Panc1 (cell line): ENCODE results near the gene FRYL. TPM values are rescaled to one million over a fixed set of nuclear protein-coding genes. Genes with fewer than 3 reads are reported as not detected.

Experiments
- ATAC-seq: fragments of 200-7000 bp; cut with Tn5 transposase; 2 replicates; pipeline ENCODE4 v1.9.1; 2020; ENCODE audit warnings: mild to moderate bottlenecking, moderate library complexity
- BruUV-seq: library from RNA; stranded (reverse); fragments of 400-500 nt; replicated peaks from 2 replicates; lab custom pipeline; 2021; lab: Mats Ljungman, UMichigan
- CTCF ChIA-PET: fragments of 300-600 bp; sonication (Branson Sonifier 250); formaldehyde crosslinking; loops from one replicate; lab custom pipeline; 2022; ENCODE audit warnings: antibody characterized with exemption; lab: Charles Lee
- POLR2A ChIA-PET: fragments of 300-600 bp; sonication (Branson Sonifier 250); formaldehyde crosslinking; loops from one replicate; lab custom pipeline; 2022; ENCODE audit warnings: antibody characterized with exemption; lab: Charles Lee
- DNase-seq: peaks from one replicate; pipeline ENCODE4 v3.0.0-alpha.2; 2010; ENCODE audit warnings: low read depth, low spot score
- H3K27ac ChIP-seq: 2 replicates; pipeline ENCODE4 v1.5.1; 2011; ENCODE audit warnings: mild to moderate bottlenecking, low read length, inconsistent platforms
- H3K27me3 ChIP-seq: fragments of 200-500 bp; sonication (Bioruptor generic); 2 replicates; pipeline ENCODE4 v1.6.0; 2014; ENCODE audit warnings: low read length, inconsistent platforms; ENCODE audit not compliant: control insufficient read depth, insufficient read depth
- H3K36me3 ChIP-seq: fragments of 200-500 bp; sonication (Bioruptor generic); 2 replicates; pipeline ENCODE4 v1.5.1; 2014; ENCODE audit warnings: inconsistent platforms, mild to moderate bottlenecking, low read length, moderate library complexity; ENCODE audit not compliant: control insufficient read depth, insufficient read depth
- H3K4me1 ChIP-seq: 2 replicates; pipeline ENCODE4 v1.5.1; 2011; ENCODE audit warnings: inconsistent platforms, mild to moderate bottlenecking, low read length, moderate library complexity; ENCODE audit not compliant: control insufficient read depth, insufficient read depth
- H3K4me3 ChIP-seq, 2 experiments: 2 replicates each; pipeline ENCODE4 v1.5.1; 2011 to 2012; ENCODE audit warnings: low read depth in 2 of 2, low read length in 2 of 2, mild to moderate bottlenecking in 2 of 2, inconsistent platforms in 1 of 2, moderate library complexity in 1 of 2
- H3K9me3 ChIP-seq: fragments of 200-500 bp; sonication (Bioruptor generic); 2 replicates; pipeline ENCODE4 v1.5.1; 2014; ENCODE audit warnings: low read depth, mild to moderate bottlenecking, inconsistent platforms, low read length, moderate library complexity; ENCODE audit not compliant: control insufficient read depth, insufficient read depth
- POLR2AphosphoS5 ChIP-seq: IDR thresholded peaks from 2 replicates; pipeline ENCODE4 v1.6.1; 2012; ENCODE audit warnings: mild to moderate bottlenecking, low read depth, low read length, moderate library complexity
- SIN3A ChIP-seq: IDR thresholded peaks from 2 replicates; pipeline ENCODE4 v1.6.1; 2012; ENCODE audit warnings: low read depth, mild to moderate bottlenecking, low read length, moderate library complexity, borderline replicate concordance; ENCODE audit not compliant: insufficient read depth
- TCF7L2 ChIP-seq: IDR thresholded peaks from 2 replicates; pipeline ENCODE4 v1.6.1; 2011; ENCODE audit warnings: mild to moderate bottlenecking, low read depth, low read length, inconsistent platforms
- in situ Hi-C: cut with HindIII; loops from 2 replicates; pipeline ENCODE4 v1.10.0; 2016; ENCODE audit warnings: low sequenced_read_pairs, low pct_unique_long_range_greater_than_20kb
- intact Hi-C: fragments of 100-400 bp; cut with micrococcal nuclease; formaldehyde crosslinking; loops from one replicate; pipeline ENCODE4 v1.10.0; 2022; ENCODE audit not compliant: unreplicated experiment
- total RNA-seq: library from RNA; stranded (reverse); gene quantifications from one replicate; pipeline ENCODE4 v1.2.1, GENCODE V29; 2021; ENCODE audit not compliant: unreplicated experiment
- TF ChIP-seq, protein P1 (sequence below): fragments of 450-650 bp; IDR thresholded peaks from 2 replicates; pipeline ENCODE4 v1.5.1; 2017; ENCODE audit warnings: mild to moderate bottlenecking
- TF ChIP-seq, protein P2 (sequence below), 2 experiments: IDR thresholded peaks; 2 replicates each; pipeline ENCODE4 v1.6.1; 2011 to 2012; ENCODE audit warnings: low read depth in 2 of 2, control low read depth in 1 of 2, low read length in 1 of 2, mild to moderate bottlenecking in 1 of 2, moderate library complexity in 1 of 2; ENCODE audit not compliant: insufficient read depth in 1 of 2

The FRYL gene
- total RNA-seq, 1 experiment from 2014 or later, result 47.5 TPM

DNA sequence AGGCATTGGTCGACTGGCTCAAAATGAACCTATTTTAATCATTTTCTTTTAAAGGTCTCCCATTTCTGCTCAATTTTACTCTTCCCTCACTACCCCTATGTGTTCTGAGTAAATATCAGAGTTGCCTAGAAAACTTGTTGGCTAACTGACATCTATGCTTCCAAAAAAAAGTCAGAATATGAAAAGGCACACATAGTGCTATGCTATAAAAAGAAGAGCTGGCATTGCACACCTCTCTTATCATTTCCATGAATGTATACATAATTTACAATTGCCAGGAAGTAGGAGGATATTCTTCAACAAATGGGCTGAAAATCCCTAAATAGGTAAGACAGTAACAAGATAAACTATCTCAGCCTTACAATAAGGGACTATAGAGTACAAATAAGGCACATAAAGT is 70.2 kb downstream of the FRYL start:
- no peaks in the 10 kb centered on the region for H3K36me3 ChIP-seq
- CTCF ChIA-PET, result no interaction called here
- in situ Hi-C loops, result no loop called here
- POLR2A ChIA-PET, result no interaction called here
- no peak overlapping the region for H3K4me3 ChIP-seq
- DNase-seq (no peak), ATAC-seq (no peak)
- no peaks in the 10 kb centered on the region for H3K9me3 ChIP-seq
- H3K4me1 ChIP-seq, result no peaks in the 10 kb centered on the region
- TF ChIP-seq TCF7L2 (no peak), POLR2AphosphoS5 (no peak)
- TF ChIP-seq, protein P1, sequence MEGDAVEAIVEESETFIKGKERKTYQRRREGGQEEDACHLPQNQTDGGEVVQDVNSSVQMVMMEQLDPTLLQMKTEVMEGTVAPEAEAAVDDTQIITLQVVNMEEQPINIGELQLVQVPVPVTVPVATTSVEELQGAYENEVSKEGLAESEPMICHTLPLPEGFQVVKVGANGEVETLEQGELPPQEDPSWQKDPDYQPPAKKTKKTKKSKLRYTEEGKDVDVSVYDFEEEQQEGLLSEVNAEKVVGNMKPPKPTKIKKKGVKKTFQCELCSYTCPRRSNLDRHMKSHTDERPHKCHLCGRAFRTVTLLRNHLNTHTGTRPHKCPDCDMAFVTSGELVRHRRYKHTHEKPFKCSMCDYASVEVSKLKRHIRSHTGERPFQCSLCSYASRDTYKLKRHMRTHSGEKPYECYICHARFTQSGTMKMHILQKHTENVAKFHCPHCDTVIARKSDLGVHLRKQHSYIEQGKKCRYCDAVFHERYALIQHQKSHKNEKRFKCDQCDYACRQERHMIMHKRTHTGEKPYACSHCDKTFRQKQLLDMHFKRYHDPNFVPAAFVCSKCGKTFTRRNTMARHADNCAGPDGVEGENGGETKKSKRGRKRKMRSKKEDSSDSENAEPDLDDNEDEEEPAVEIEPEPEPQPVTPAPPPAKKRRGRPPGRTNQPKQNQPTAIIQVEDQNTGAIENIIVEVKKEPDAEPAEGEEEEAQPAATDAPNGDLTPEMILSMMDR, result no peak
- no peaks in the 10 kb centered on the region for H3K27me3 ChIP-seq
- BruUV-seq, result no TSS peak
- intact Hi-C loops, result no loop called here
- no peak overlapping the region for H3K27ac ChIP-seq

DNA sequence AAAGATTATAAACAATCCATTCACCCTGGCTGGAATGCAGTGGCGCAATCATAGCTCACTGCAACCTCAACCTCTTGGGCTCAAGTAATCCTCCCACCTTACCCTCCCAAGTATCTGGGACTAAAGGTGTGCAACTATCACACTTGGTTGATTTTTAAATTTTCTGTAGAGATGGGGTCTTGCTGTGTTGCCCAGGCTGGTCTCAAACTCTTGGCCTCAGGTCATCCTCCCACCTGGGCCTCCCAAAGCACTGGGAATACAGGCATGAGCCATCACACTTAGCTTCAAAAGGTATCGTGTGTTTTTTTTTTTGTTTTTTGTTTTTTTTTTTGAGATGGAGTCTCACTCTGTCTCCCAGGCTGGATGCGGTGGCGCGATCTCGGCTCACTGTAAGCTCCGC is 71.5 kb downstream of the FRYL start:
- H3K4me1 ChIP-seq, result no peaks in the 10 kb centered on the region; the same call in 1 of the 2 replicates
- ATAC-seq (no peak), DNase-seq (no peak)
- intact Hi-C loops, result no loop called here
- no peaks in the 10 kb centered on the region for H3K9me3 ChIP-seq
- no peak overlapping the region for H3K4me3 ChIP-seq
- H3K27me3 ChIP-seq, result no peaks in the 10 kb centered on the region
- CTCF ChIA-PET, result no interaction called here
- H3K36me3 ChIP-seq, result no peaks in the 10 kb centered on the region
- POLR2A ChIA-PET, result no interaction called here
- no peak overlapping the region for H3K27ac ChIP-seq
- no TSS peak for BruUV-seq
- in situ Hi-C loops, result no loop called here
- TF ChIP-seq TCF7L2, result no peak
- TF ChIP-seq, protein P2, sequence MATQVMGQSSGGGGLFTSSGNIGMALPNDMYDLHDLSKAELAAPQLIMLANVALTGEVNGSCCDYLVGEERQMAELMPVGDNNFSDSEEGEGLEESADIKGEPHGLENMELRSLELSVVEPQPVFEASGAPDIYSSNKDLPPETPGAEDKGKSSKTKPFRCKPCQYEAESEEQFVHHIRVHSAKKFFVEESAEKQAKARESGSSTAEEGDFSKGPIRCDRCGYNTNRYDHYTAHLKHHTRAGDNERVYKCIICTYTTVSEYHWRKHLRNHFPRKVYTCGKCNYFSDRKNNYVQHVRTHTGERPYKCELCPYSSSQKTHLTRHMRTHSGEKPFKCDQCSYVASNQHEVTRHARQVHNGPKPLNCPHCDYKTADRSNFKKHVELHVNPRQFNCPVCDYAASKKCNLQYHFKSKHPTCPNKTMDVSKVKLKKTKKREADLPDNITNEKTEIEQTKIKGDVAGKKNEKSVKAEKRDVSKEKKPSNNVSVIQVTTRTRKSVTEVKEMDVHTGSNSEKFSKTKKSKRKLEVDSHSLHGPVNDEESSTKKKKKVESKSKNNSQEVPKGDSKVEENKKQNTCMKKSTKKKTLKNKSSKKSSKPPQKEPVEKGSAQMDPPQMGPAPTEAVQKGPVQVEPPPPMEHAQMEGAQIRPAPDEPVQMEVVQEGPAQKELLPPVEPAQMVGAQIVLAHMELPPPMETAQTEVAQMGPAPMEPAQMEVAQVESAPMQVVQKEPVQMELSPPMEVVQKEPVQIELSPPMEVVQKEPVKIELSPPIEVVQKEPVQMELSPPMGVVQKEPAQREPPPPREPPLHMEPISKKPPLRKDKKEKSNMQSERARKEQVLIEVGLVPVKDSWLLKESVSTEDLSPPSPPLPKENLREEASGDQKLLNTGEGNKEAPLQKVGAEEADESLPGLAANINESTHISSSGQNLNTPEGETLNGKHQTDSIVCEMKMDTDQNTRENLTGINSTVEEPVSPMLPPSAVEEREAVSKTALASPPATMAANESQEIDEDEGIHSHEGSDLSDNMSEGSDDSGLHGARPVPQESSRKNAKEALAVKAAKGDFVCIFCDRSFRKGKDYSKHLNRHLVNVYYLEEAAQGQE (IDR thresholded peaks at IDR 0.05; ENCODE audit: insufficient read depth in 1 of 2, low read depth in 2 of 2, low read length in 1 of 2), result no peak
- TF ChIP-seq SIN3A, result no peak
- TF ChIP-seq, protein P1, result no peak
- no peak for TF ChIP-seq POLR2AphosphoS5

DNA sequence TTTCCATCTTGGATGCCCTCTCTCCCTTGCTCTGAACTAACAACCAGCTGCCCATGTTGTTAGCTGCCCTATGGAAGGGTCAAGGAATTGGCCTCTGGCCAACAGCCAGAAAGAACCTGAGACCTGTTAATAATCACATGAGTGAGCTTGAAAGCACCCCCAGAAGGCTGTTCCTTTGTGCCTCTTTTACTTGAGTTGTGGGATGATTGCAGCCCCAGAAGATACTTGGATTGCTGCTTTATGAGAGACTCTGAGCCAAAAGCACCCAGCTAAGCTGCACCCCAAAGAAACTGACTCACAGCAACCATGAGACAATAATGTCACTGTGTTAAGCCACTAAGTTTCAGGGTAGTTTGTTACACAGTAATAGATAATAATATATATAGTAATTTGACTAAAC is 73.3 kb downstream of the FRYL start:
- POLR2A ChIA-PET, result no interaction called here
- CTCF ChIA-PET, result no interaction called here
- BruUV-seq, result no TSS peak

More for the DNA sequence above, 73.3 kb downstream of the FRYL start:
- Histone ChIP-seq H3K27ac (no peak overlapping the region), H3K9me3 (no peaks in the 10 kb centered on the region), H3K36me3 (no peaks in the 10 kb centered on the region), H3K4me3 (no peak overlapping the region), H3K27me3 (no peaks in the 10 kb centered on the region), H3K4me1 (peaks cover 7% of the 10 kb centered on the region; the same call in 1 of the 2 replicates)
- TF ChIP-seq, protein P2 (IDR thresholded peaks at IDR 0.05; ENCODE audit: insufficient read depth in 1 of 2, low read depth in 2 of 2, low read length in 1 of 2), result no peak
- TF ChIP-seq POLR2AphosphoS5 (no peak), SIN3A (no peak)
- no peak for DNase-seq
- in situ Hi-C loops (no loop called here), intact Hi-C loops (no loop called here)
- ATAC-seq, result no peak
